GM18861 (cell line): Measurements from ENCODE around the gene NACA.
"Not testable (repeated sequence)": the region's sequence is repeated elsewhere in the genome, so short reads cannot be mapped to it uniquely, and the experiment has no call there.

ENCODE experiments used
- ATAC-seq: cut with Tn5 transposase; IDR thresholded peaks from one replicate; pipeline ENCODE4 v1.9.1; 2021; ENCODE audit not compliant: unreplicated experiment

The NACA gene

GRCh38 chr12:56724972-56725722 is at the start of gene NACA:
NACA (minus strand) TSS chr12:56725299; CDS start chr12:56724521, 778 bp downstream.
- ATAC-seq, result peak; percentile 86

DNA sequence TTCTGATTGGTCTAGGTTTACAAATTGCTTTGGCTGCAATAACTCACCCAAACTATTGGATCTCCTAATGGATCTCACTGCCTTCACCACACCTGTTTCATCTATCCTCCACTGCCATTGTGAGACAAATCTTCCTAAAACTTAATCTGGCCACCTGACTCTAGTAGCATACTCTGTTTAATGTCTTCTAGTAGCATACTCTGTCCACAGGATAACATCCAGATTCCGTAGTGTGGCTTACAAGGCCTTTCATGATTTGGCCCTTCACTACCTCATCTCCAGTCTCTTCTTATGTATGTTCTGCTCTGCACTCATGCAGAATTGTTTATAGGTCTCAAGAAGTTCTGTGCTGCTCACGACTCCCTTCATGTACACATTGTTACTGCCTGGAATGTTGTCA is 48.0 kb upstream of the NACA start:
- no peak for ATAC-seq

GRCh38 chr12:56772625-56773024 is 47.5 kb upstream of the NACA start:
- ATAC-seq, result no peak

- no peak for ATAC-seq
These were observed 44.8 kb upstream of the NACA start for GRCh38 chr12:56769868-56770267.

- no peak for ATAC-seq
These were observed 43.3 kb upstream of the NACA start for GRCh38 chr12:56768424-56768823.

- peak; percentile 90 for ATAC-seq
These were observed 41.4 kb upstream of the NACA start for GRCh38 chr12:56766535-56766934.

DNA sequence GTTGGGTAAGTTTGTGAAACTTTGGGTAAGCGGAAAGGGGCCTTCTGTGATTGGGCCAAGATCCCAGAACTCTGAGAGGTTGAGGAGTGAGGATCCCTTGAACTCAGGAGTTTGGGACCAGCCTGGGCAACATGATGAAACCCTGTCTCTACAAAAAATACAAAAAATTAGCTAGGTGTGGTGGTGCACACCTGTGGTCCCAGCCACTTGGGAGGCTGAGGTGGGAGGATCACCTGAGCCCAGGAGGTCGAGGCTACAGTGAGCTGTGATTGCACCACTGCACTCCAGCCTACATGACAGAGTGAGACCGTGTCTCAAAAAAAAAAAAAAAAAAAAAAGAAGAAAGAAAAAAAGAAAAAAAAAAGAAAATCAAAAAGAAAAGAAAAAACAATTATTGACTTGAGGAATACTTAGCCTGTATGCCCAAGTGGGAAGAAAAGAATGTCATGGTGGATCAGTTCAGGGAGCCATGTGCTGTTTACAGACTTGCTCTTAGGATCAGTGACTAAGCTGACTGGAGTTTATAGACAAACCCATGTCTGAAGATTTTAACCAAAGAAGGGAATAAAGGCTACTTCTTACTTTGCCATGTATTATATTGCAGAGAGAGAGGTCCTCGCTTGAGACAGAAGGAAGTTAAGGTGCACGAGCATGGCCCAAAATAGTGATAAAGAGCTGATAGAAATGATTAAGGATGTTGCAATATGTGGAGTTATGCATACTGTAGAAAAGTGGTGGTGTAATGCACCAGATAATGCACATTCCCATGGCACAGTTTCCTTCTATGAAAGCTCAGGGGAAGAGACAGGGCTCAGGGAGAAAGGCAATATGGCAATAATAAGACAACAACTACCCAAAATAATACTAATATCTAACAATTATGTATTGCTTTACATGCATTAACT is 38.9 kb upstream of the NACA start:
- no peak for ATAC-seq

DNA sequence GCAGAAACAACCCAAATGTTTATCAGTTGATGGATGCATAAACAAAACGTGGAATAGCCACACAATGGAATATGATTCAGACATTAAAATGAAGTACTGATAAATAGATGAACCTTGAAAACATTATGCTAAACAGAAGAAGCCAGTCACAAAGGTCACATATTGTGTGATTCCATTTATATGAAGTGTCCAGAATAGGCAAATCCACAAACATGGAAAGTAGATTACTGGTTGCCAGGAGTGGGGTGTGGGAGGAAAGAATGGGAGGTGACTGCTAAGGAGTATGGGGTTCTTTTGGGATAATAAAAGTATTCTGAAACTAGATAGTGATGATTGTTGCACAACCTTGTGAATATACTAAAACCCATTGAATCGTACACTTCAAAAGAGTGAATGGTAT is 36.7 kb upstream of the NACA start:
- no peak for ATAC-seq

DNA sequence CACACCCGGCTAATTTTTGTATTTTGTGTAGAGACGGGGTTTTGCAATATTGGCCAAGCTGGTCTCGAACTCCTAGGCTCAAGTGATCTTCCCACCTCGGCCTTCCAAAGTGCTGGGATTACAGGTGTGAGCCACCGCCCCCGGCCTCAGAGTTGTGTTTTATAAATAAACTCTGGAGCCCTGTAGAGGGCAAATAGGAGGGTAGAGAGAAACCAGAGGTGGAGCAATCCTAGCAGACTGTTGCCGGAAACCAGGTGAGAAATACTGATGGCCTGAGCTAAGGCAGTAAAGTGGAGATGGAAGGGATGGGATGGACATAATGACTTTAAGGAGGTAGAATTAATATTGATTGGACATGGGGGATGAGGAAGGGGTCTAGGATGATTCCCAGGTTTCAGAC is 35.4 kb upstream of the NACA start:
- no peak for ATAC-seq

DNA sequence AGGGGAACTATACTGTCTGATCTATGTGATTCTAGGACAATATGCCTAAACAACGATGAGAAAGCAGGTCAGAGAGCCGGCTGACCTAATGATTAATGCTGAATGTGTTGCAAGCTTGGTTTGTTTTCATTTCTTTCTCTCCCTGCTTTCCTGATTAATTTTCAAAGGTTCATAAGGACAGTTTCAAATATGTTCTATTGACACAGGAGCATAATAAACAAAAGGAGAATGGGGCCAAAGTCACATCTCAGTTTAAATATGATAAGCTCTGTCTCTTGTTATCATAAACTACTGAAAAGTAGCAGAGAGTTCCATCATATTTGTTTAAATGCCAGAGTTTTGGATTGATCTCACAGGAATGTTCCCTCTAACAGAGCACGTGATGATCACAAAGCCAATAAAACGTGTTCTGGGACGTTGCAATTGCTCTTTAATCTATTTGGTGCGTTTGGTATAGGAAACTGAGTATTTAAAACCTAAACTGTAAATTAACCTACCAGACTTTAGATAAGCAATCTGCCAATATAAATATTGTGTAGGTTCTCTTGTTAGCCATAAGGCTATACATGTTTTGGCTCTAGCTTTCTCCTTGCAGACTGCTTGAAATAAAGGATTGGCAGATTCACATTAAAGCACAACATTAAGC is 34.3 kb upstream of the NACA start:
- no peak for ATAC-seq

GRCh38 chr12:56758728-56759262 is 33.7 kb upstream of the NACA start:
- no peak for ATAC-seq

GRCh38 chr12:56757971-56758370 is 32.9 kb upstream of the NACA start:
- not testable (repeated sequence) for ATAC-seq

- no peak for ATAC-seq
These were observed 28.5 kb upstream of the NACA start for GRCh38 chr12:56753566-56753965.

GRCh38 chr12:56751712-56752598 is 26.9 kb upstream of the NACA start, which contains the start of gene PRIM1:
PRIM1 (minus strand) TSS chr12:56752323; CDS start chr12:56752298, 25 bp downstream.
- ATAC-seq, result peak; percentile 62

- ATAC-seq, result not testable (repeated sequence)
These were observed 25.5 kb upstream of the NACA start for GRCh38 chr12:56750596-56750995.

DNA sequence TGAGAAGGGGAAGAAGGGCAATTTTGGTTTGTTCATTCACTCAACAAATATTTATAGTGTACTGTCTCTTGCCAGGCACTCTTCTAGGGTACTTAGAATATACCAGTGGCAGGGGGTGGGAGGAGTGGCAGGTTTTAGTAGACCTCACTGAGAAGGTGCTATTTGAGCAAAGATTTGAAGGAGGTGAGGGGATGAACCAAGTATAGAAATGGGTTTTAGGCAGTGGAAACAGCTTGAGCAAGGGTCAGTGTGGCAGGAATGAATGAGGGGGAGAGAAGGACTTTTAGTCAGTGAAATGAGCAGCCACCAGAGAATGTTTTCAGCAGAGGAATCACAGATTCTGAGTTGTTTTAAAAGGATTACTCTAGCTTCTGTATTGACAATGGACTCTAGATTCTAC is 24.8 kb upstream of the NACA start:
- ATAC-seq, result no peak

- ATAC-seq, result no peak
These were observed 24.3 kb upstream of the NACA start for GRCh38 chr12:56749359-56749758.

- ATAC-seq, result no peak
These were observed 3.2 kb upstream of the NACA start for GRCh38 chr12:56728139-56728861.

DNA sequence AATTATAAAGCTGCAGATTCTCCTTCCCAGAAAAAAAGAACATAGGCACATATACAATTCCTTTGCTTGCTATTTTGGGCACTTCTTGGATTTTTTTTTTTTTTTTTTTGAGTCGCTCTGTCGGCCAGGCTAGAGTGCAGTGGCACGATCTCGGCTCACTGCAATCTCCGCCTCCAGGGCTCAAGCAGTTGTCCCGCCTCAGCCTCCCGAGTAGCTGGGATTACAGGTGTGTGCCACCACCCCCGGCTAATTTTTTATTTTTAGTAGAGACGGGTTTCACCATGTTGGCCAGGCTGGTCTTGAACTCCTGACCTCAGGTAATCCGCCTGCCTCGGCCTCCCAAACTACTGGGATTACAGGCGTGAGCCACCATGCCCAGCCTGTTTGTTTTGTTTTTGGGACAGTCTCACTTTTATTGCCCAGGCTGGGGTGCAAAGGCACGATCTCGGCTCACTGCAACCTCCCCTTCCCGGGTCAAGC is 1.1 kb upstream of the NACA start:
- not testable (repeated sequence) for ATAC-seq
